A673 (cell line): Measurements from ENCODE around the gene LIM2. TPM values are rescaled to one million over a fixed set of nuclear protein-coding genes. Genes with fewer than 3 reads are reported as not detected.

ENCODE experiments used
- BruUV-seq: library from RNA; stranded (reverse); fragments of 400-500 nt; replicated peaks from 2 replicates; lab custom pipeline; 2021; lab: Mats Ljungman, UMichigan
- CTCF ChIA-PET: fragments of 300-600 bp; sonication (Branson Sonifier 250); formaldehyde crosslinking; loops from one replicate; lab custom pipeline; 2022; ENCODE audit warnings: antibody characterized with exemption; lab: Charles Lee
- POLR2A ChIA-PET: fragments of 300-600 bp; sonication (Branson Sonifier 250); formaldehyde crosslinking; loops from one replicate; lab custom pipeline; 2022; ENCODE audit warnings: antibody characterized with exemption; ENCODE audit not compliant: low non-redundant PET; lab: Charles Lee
- DNase-seq: peaks from one replicate; pipeline ENCODE4 v3.0.0-alpha.2; 2015; ENCODE audit warnings: low spot score
- H3K27ac ChIP-seq: fragments of 200-600 bp; sonication (generic); 2 replicates; pipeline ENCODE4 v1.5.1; 2016; ENCODE audit warnings: mixed run types, low read depth, mild to moderate bottlenecking, mixed read lengths, antibody characterized with exemption, low read length; ENCODE audit not compliant: poor library complexity, severe bottlenecking
- H3K27me3 ChIP-seq: fragments of 200-600 bp; sonication (generic); replicated peaks from 2 replicates; pipeline ENCODE4 v1.6.1; 2017; ENCODE audit warnings: mixed run types, low read depth, mild to moderate bottlenecking, mixed read lengths, antibody characterized with exemption, low read length; ENCODE audit not compliant: insufficient read depth, poor library complexity
- H3K36me3 ChIP-seq: fragments of 200-600 bp; sonication (generic); 2 replicates; pipeline ENCODE4 v1.6.1; 2016; ENCODE audit warnings: mixed run types, mild to moderate bottlenecking, mixed read lengths, antibody characterized with exemption, low read length; ENCODE audit not compliant: insufficient read depth, poor library complexity, severe bottlenecking
- H3K4me1 ChIP-seq: fragments of 200-600 bp; sonication (generic); 2 replicates; pipeline ENCODE4 v1.6.1; 2017; ENCODE audit warnings: mixed run types, mild to moderate bottlenecking, mixed read lengths, antibody characterized with exemption, low read length; ENCODE audit not compliant: insufficient read depth, poor library complexity, severe bottlenecking
- H3K4me3 ChIP-seq: fragments of 200-600 bp; sonication (generic); 2 replicates; pipeline ENCODE4 v1.5.1; 2016; ENCODE audit warnings: low read depth, mixed run types, mild to moderate bottlenecking, mixed read lengths, low read length; ENCODE audit not compliant: poor library complexity, severe bottlenecking
- H3K9me3 ChIP-seq: fragments of 200-600 bp; sonication (generic); 2 replicates; pipeline ENCODE4 v1.6.1; 2016; ENCODE audit warnings: mixed run types, low read depth, mild to moderate bottlenecking, mixed read lengths, antibody characterized with exemption, low read length; ENCODE audit not compliant: poor library complexity, severe bottlenecking
- CTCF ChIP-seq: fragments of 300-800, 200-600 bp; sonication (generic); conservative IDR thresholded peaks from 2 replicates; pipeline ENCODE4 v1.5.1; 2017; ENCODE audit warnings: low read depth, mild to moderate bottlenecking, antibody characterized with exemption, low read length, moderate library complexity, mixed read lengths
- EZH2 ChIP-seq: fragments of 200-600 bp; sonication (generic); IDR thresholded peaks from 2 replicates; pipeline ENCODE4 v1.6.1; 2017; ENCODE audit warnings: borderline replicate concordance, low read depth, mild to moderate bottlenecking, mixed read lengths, antibody characterized with exemption, low read length; ENCODE audit not compliant: poor library complexity, severe bottlenecking
- intact Hi-C: fragments of 100-400 bp; cut with micrococcal nuclease; formaldehyde crosslinking; loops from one replicate; pipeline ENCODE4 v1.10.0; 2022; ENCODE audit not compliant: unreplicated experiment
- total RNA-seq: library from RNA; stranded (reverse); gene quantifications from 2 replicates; pipeline ENCODE4 v1.2.3, GENCODE V29; 2021

Gene LIM2
- total RNA-seq, 1 experiment from 2014 or later, result not detected

DNA sequence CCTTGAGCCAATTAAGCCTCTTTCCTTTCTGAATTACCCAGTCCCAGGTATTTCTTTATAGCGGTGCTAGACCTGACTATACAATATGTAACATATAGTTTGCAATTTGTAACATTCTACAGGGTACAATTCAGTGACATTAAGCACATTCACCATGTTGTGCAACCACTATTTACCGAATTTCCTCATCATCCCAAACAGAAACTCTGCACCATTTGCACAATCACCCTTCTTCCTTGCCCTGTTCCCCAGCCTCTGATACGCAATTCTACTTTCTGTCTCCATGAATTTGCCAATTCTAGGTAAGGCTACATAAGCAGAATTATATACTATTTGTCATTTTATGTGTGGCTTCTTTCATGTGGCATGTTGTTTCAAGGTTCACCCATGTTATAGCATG, 43.4 kb upstream of the LIM2 start:
- CTCF ChIA-PET, result no interaction called here
- intact Hi-C loops, result no loop called here
- no peak for TF ChIP-seq EZH2
- TF ChIP-seq CTCF, result no peak
- Histone ChIP-seq H3K36me3 (no peaks in the 10 kb centered on the region), H3K27me3 (peaks cover 60% of the 10 kb centered on the region), H3K9me3 (no peaks in the 10 kb centered on the region), H3K27ac (no peak overlapping the region), H3K4me3 (no peak overlapping the region), H3K4me1 (no peaks in the 10 kb centered on the region)
- no TSS peak for BruUV-seq
- POLR2A ChIA-PET, result no interaction called here
- no peak for DNase-seq

DNA sequence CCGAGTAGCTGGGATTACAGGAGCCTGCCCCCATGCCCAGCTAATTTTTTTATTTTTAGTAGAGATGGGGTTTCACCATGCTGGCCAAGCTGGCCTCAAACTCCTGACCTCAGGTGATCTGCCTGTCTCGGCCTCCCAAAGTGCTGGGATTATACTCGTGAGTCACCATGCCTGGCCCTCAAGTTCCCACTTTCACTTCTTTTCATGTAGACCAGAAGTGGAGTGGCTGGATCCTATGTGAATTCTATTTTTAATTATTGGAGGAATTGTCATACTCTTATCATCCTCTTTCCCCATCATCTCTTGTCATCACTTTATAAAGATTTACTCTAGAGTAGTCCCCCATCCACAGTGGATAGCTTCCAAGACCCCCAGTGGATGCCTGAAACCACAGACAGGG, 42.4 kb upstream of the LIM2 start:
- intact Hi-C loops, result no loop called here
- TF ChIP-seq EZH2 (no peak), CTCF (no peak)
- no peak for DNase-seq
- no TSS peak for BruUV-seq
- ChIA-PET POLR2A (no interaction called here), CTCF (no interaction called here)
- H3K27me3 ChIP-seq, result peaks cover 57% of the 10 kb centered on the region
- H3K36me3 ChIP-seq, result no peaks in the 10 kb centered on the region
- no peak overlapping the region for H3K4me3 ChIP-seq
- H3K9me3 ChIP-seq, result no peaks in the 10 kb centered on the region
- no peaks in the 10 kb centered on the region for H3K4me1 ChIP-seq
- H3K27ac ChIP-seq, result no peak overlapping the region

DNA sequence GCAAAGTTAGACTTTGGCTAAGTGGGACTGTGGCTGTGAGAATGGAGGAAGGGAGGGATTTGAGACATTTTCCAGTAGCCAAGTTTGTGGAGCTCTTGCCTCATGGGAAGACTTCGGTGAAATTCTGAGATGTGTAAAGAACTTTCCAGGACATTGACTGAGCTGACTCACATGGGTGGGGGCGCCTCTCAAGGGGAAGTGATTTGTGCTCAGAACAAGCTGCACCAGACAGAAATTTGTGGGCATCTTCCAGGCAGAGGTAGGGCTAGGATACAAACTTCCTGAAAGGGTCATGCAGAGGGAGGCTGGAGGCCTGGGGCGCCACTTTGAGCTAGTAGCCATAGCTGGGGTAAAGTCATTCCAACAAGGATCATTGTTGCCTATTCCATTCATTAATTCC, 39.4 kb upstream of the LIM2 start:
- H3K9me3 ChIP-seq, result no peaks in the 10 kb centered on the region
- no TSS peak for BruUV-seq
- no peak overlapping the region for H3K4me3 ChIP-seq
- H3K36me3 ChIP-seq, result no peaks in the 10 kb centered on the region
- DNase-seq, result no peak
- ChIA-PET CTCF (no interaction called here), POLR2A (no interaction called here)
- H3K4me1 ChIP-seq, result no peaks in the 10 kb centered on the region
- H3K27me3 ChIP-seq, result peaks cover 49% of the 10 kb centered on the region
- intact Hi-C loops, result no loop called here
- TF ChIP-seq CTCF (no peak), EZH2 (no peak)
- H3K27ac ChIP-seq, result no peak overlapping the region
